Psoas muscle (tissue), 8 donors: Measurements from ENCODE around the gene CEACAM4. TPM values are rescaled to one million over a fixed set of nuclear protein-coding genes. Genes with fewer than 3 reads are reported as not detected.

Experiments
- ATAC-seq, 4 donors: fragments of 200-7000 bp; cut with Tn5 transposase; one replicate each; pipeline ENCODE4 v1.9.1; 2020; ENCODE audit warnings: moderate library complexity in 3 of 4, mild to moderate bottlenecking in 2 of 4
- DNase-seq, 2 donors: peaks; one replicate each; pipeline ENCODE4 v3.0.0-alpha.2; 2020
- H3K27ac ChIP-seq: fragments of 200-600 bp; one replicate; pipeline ENCODE4 v1.8.0; 2022
- H3K27me3 ChIP-seq, 3 donors: fragments of 200-600 bp in 1 of 3; one replicate each; pipeline versions ENCODE4 v1.6.1 to v1.8.0; 2013 to 2022; ENCODE audit warnings: low read length in 2 of 3, mild to moderate bottlenecking in 2 of 3, moderate library complexity in 1 of 3; ENCODE audit not compliant: insufficient read depth in 3 of 3
- H3K36me3 ChIP-seq, 2 donors: fragments of 200-600 bp in 1 of 2; one replicate each; pipeline versions ENCODE4 v1.6.1 to v1.8.0; 2013 to 2022; ENCODE audit warnings: low read depth in 1 of 2, mild to moderate bottlenecking in 1 of 2, moderate library complexity in 1 of 2; ENCODE audit not compliant: insufficient read depth in 1 of 2
- H3K4me1 ChIP-seq: fragments of 200-600 bp; one replicate; pipeline ENCODE4 v1.8.0; 2022
- H3K4me3 ChIP-seq: fragments of 200-600 bp; one replicate; pipeline ENCODE4 v1.8.0; 2022; ENCODE audit warnings: mild to moderate bottlenecking
- H3K9me3 ChIP-seq: fragments of 200-600 bp; one replicate; pipeline ENCODE4 v1.8.0; 2022
- WGBS, 3 donors: extraction: QIAGEN DNeasy Blood & Tissue Kit; methylation state at CpG; one replicate each; pipeline versions ENCODE4 v1.1.6 to v1.1.7; 2013; 5-methylcytosine and 5-hydroxymethylcytosine counted together
- intact Hi-C, 2 donors: fragments of 100-400 bp; cut with DNase I; formaldehyde crosslinking; loops; one replicate each; pipeline versions ENCODE4 v1.11.0 to v1.14.2; 2022
- polyA plus RNA-seq, 3 donors: library from polyadenylated mRNA; stranded (reverse); fragments of 200-250 nt; gene quantifications; one replicate each; pipeline ENCODE4 v1.2.3, GENCODE V29; 2013
- total RNA-seq, 4 donors: library from RNA; stranded (reverse); fragmentation: NEBNext Ultra II Directional in 2 of 4; extraction: Animal tissue kit (Norgen Biotek cat#: 25700) in 2 of 4; gene quantifications; one replicate each; pipeline versions ENCODE4 v1.2.1 to v1.2.4, GENCODE V29; 2021 to 2023
- TF ChIP-seq, protein P1 (sequence below): fragments of 200-600 bp; IDR thresholded peaks from one replicate; pipeline ENCODE4 v1.8.0; 2022; ENCODE audit warnings: antibody characterized with exemption
- donor health status: healthy with polysubstance abuse.
- donor health status: DM: no; HTN: no; CAD: no; lungs with moderate emphysema.
- donor health status: Bipolar disorder and iron deficiency.
- donor health status: healthy.
- donor health status: DM: yes; HTN: yes; CAD: no.
- donor health status: DM: no; HTN: no; CAD: no.
- donor health status: DM: no; HTN: no; CAD: no.
- donor health status: DM: yes; HTN: yes; CAD: no.

CEACAM4 gene
- total and polyA plus RNA-seq, 7 donors, result 0.03 to 0.73 (median 0.17) TPM; not detected in 4

DNA sequence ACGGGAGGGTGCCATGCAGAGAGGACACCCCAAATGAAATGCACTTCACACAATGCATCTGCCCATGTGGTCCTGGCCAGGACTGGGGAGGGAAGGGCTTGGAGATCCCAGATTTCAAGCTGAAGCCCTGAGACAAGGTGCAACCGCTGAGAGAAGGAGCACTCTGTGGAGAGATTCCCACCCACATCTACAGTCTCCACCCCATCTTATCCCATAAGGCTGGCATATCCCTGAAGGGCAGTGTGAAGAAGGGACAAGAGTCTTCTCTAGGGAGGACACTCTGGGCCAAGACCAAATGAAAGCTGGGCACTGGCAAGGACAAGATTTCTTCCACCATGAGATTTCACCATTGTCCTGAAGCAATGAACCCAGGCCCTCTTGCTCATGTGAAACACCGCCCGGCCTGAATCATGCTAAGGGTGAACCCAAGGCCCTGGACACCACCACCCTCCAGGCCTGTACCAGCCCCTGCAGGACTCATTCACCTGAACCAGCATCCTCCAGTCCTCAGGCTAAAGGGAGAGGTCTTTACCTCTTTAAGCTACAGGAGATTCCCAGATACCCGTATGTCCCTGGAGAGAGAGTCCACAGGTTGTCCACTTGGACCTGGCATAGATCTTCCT lies 20.5 kb downstream of the CEACAM4 start:
- Histone ChIP-seq H3K4me1 (no peaks in the 10 kb centered on the region), H3K27ac (no peak overlapping the region), H3K27me3 (peaks cover 0 to 9% (median 1%) of the 10 kb centered on the region in 3 donors), H3K9me3 (no peaks in the 10 kb centered on the region), H3K36me3 (no peaks in the 10 kb centered on the region), H3K4me3 (no peak overlapping the region)
- ATAC-seq, result no peak
- intact Hi-C loops, result no loop called here
- TF ChIP-seq, protein P1, sequence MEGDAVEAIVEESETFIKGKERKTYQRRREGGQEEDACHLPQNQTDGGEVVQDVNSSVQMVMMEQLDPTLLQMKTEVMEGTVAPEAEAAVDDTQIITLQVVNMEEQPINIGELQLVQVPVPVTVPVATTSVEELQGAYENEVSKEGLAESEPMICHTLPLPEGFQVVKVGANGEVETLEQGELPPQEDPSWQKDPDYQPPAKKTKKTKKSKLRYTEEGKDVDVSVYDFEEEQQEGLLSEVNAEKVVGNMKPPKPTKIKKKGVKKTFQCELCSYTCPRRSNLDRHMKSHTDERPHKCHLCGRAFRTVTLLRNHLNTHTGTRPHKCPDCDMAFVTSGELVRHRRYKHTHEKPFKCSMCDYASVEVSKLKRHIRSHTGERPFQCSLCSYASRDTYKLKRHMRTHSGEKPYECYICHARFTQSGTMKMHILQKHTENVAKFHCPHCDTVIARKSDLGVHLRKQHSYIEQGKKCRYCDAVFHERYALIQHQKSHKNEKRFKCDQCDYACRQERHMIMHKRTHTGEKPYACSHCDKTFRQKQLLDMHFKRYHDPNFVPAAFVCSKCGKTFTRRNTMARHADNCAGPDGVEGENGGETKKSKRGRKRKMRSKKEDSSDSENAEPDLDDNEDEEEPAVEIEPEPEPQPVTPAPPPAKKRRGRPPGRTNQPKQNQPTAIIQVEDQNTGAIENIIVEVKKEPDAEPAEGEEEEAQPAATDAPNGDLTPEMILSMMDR, result no peak
- no peak for DNase-seq
- 75 to 86% (median 76%) methylated on average over 5 of the region's 5 CpGs for WGBS, 3 donors

GRCh38 chr19:41604831-41605230 lies 22.0 kb downstream of the CEACAM4 start:
- ATAC-seq (no peak), DNase-seq (no peak)
- intact Hi-C loops, result no loop called here
- H3K4me1 ChIP-seq, result no peaks in the 10 kb centered on the region
- 28 to 33% (median 30%) methylated on average over 3 of the region's 3 CpGs for WGBS, 3 donors
- H3K4me3 ChIP-seq, result no peak overlapping the region
- no peaks in the 10 kb centered on the region for H3K36me3 ChIP-seq
- TF ChIP-seq, protein P1, result no peak
- H3K27ac ChIP-seq, result no peak overlapping the region
- H3K9me3 ChIP-seq, result no peaks in the 10 kb centered on the region
- H3K27me3 ChIP-seq, result peaks cover 0 to 12% (median 1%) of the 10 kb centered on the region in 3 donors

DNA sequence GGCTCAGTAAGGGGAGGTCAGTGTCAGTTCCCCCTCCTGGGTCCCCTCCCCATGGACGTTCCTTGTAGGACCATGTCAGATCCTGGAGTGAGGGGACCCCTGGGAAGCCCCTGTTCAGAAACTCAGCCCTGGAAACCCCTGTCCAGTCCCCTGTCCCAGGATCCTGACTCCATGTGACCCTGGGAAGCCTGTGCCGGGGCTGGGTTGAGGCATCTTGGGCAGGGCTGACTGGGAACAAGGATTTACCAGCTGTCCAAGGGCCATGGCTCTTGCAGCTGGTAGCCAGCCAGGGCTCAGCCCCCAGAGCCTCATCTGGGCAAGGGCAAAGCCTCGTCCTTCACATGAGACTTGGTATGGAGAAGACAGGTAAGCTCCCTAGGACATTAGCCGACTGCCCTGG lies 25.1 kb downstream of the CEACAM4 start:
- H3K36me3 ChIP-seq, result no peaks in the 10 kb centered on the region
- DNase-seq (no peak), ATAC-seq (no peak)
- H3K4me3 ChIP-seq, result no peak overlapping the region
- H3K9me3 ChIP-seq, result no peaks in the 10 kb centered on the region
- WGBS, 3 donors, result 34 to 49% (median 41%) methylated on average over 4 of the region's 4 CpGs
- intact Hi-C loops, result no loop called here
- no peak overlapping the region for H3K27ac ChIP-seq
- H3K4me1 ChIP-seq, result no peaks in the 10 kb centered on the region
- peaks cover 0 to 19% (median 1%) of the 10 kb centered on the region in 3 donors for H3K27me3 ChIP-seq
- TF ChIP-seq, protein P1, result no peak

DNA sequence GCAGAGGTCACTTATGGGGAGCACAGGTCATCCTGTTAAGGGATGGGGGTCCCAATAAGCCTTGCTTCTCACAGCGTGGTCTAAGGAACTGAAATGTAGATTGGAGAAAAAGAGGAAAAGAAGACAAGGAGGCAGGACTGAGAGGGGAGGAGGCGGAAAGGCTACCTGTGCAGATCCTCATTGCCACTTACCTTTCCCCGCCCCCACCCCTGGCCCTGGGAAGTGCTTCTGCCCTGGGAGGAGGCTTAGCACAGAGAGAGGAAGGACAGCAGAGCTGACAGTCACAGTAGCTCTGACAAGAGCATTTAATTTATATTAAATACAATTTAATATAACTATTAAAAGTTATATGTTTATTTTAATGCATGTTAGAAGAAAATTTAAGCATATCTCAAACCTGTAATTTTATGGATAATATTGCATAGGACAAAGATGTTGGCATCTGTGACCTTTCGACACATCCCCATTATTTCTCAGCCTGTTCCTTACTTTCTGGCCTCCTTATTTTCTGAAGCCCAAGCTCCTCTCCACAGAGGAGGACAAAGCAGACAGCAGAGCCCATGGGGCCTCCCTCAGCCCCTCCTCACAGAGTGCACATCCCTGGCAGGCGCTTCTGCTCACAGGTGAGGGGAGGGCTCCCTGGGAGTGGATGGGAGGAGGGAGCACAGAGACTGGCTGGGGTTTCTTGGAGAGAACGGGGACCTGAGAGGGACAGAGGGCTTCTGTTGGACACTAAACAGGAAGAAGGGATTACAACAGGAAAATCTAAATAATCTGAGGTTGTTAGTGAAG lies 27.5 kb downstream of the CEACAM4 start:
- TF ChIP-seq, protein P1, result no peak
- H3K27ac ChIP-seq, result no peak overlapping the region
- intact Hi-C loops, result no loop called here
- H3K9me3 ChIP-seq, result no peaks in the 10 kb centered on the region
- ATAC-seq (no peak), DNase-seq (no peak)
- no peaks in the 10 kb centered on the region for H3K4me1 ChIP-seq
- WGBS, 3 donors, result 21 to 32% (median 28%) methylated on average over 6 of the region's 6 CpGs
- no peak overlapping the region for H3K4me3 ChIP-seq
- H3K36me3 ChIP-seq, result no peaks in the 10 kb centered on the region
- peaks cover 0 to 19% (median 1%) of the 10 kb centered on the region in 3 donors for H3K27me3 ChIP-seq
